Body of pancreas (tissue), 4 donors: ENCODE data around the gene RNU1-2.

Source experiments
- POLR2A ChIP-seq, 3 donors: fragments of 450-650 bp; IDR thresholded peaks; one replicate each; pipeline ENCODE4 v1.6.1; 2016; ENCODE audit warnings: antibody characterized with exemption in 3 of 3, mild to moderate bottlenecking in 2 of 3
- TF ChIP-seq, protein P1 (sequence below), 7 experiments: fragments of 450-650 bp in 4 of 7; fragments of 200-600 bp in 3 of 7; sonication (generic) in 3 of 7; IDR thresholded peaks; one replicate each; pipeline ENCODE4 v1.5.1; 2016 to 2019; ENCODE audit warnings: antibody characterized with exemption in 7 of 7

DNA sequence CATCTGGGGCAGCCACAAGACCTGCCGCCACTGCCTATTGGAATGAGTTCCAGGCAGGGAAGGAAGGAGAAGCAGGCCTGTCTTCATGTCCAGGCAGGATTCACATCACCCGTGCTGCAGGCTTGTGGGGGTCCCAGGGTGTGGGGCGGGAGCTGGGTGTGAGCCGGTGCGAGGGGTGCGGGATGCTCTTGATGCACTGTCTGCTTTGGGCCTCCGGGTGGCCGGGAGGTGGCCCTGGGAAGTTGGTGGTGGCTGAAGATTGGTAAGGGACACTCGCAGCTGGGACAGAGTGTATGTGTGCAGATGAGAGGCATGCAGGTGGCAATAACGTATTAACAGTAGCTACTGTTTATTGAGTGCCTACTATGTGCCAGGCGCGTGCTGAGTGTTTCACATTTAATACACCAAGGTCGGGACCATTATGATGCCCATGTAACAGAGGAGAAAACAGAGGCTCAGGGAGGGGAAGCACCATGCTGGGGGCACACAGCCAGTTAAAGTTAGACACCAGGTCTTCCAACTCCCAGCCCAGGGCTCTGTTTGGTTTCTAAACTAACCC, 29.2 kb downstream of the RNU1-2 start:
- TF ChIP-seq, protein P1, sequence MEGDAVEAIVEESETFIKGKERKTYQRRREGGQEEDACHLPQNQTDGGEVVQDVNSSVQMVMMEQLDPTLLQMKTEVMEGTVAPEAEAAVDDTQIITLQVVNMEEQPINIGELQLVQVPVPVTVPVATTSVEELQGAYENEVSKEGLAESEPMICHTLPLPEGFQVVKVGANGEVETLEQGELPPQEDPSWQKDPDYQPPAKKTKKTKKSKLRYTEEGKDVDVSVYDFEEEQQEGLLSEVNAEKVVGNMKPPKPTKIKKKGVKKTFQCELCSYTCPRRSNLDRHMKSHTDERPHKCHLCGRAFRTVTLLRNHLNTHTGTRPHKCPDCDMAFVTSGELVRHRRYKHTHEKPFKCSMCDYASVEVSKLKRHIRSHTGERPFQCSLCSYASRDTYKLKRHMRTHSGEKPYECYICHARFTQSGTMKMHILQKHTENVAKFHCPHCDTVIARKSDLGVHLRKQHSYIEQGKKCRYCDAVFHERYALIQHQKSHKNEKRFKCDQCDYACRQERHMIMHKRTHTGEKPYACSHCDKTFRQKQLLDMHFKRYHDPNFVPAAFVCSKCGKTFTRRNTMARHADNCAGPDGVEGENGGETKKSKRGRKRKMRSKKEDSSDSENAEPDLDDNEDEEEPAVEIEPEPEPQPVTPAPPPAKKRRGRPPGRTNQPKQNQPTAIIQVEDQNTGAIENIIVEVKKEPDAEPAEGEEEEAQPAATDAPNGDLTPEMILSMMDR (IDR thresholded peaks at IDR 0.05), result no peak
- no peak for TF ChIP-seq POLR2A (IDR thresholded peaks at IDR 0.05)
